ENCODE measurements around the gene ZNF23.

The ZNF23 gene

GRCh38 chr16:71429581-71429980, 32.5 kb downstream of the ZNF23 start:
- no peak for TF ChIP-seq CTCF (IDR thresholded peaks at IDR 0.05; ENCODE audit: insufficient read depth, low read length, missing control alignments)
- ChIA-PET CTCF (interaction anchor here (0.7 to 2.3 kb wide), 6 partner anchors 10 to 70 kb away, joined by 3 to 10 read pairs (median 4); no protein-coding TSS in a partner anchor), POLR2A (no interaction called here)
- no peak overlapping the region for H3K4me3 ChIP-seq (ENCODE audit: low read depth, low read length)
- DNase-seq (ENCODE audit: low read depth, low spot score), result no peak

GRCh38 chr16:71428883-71429282, 33.2 kb downstream of the ZNF23 start:
- POLR2A ChIA-PET, result no interaction called here
- DNase-seq (ENCODE audit: low read depth, low spot score), result no peak
- TF ChIP-seq CTCF (IDR thresholded peaks at IDR 0.05; ENCODE audit: insufficient read depth, low read length, missing control alignments), result no peak
- CTCF ChIA-PET, result interaction anchor here (0.7 to 2.3 kb wide), 4 partner anchors 10 to 71 kb away, joined by 3 to 10 read pairs (median 6); no protein-coding TSS in a partner anchor
- no peak overlapping the region for H3K4me3 ChIP-seq (ENCODE audit: low read depth, low read length)

GRCh38 chr16:71428385-71428784, 33.7 kb downstream of the ZNF23 start:
- CTCF ChIA-PET, result interaction anchor here (1.8 to 2.3 kb wide), 2 partner anchors 16 to 71 kb away, joined by 5 to 9 read pairs; no protein-coding TSS in a partner anchor

GRCh38 chr16:71426880-71427615, 35.0 kb downstream of the ZNF23 start:
- TF ChIP-seq CTCF (IDR thresholded peaks at IDR 0.05; ENCODE audit: insufficient read depth, low read length, missing control alignments), result no peak
- H3K4me3 ChIP-seq (ENCODE audit: low read depth, low read length), result no peak overlapping the region
- ChIA-PET CTCF (interaction anchor here (1.0 to 2.1 kb wide), 4 partner anchors 14 to 73 kb away, joined by 3 to 5 read pairs (median 4); no protein-coding TSS in a partner anchor), POLR2A (no interaction called here)
- DNase-seq (ENCODE audit: low read depth, low spot score), result no peak

More at GRCh38 chr16:71428385-71428784, 33.7 kb downstream of the ZNF23 start:
- POLR2A ChIA-PET, result no interaction called here
- H3K4me3 ChIP-seq (ENCODE audit: low read depth, low read length), result no peak overlapping the region
- TF ChIP-seq CTCF (IDR thresholded peaks at IDR 0.05; ENCODE audit: insufficient read depth, low read length, missing control alignments), result no peak
- DNase-seq (ENCODE audit: low read depth, low spot score), result no peak

- ChIA-PET POLR2A (no interaction called here), CTCF (interaction anchor here (0.9 to 2.1 kb wide), 7 partner anchors 11 to 74 kb away, joined by 3 to 6 read pairs (median 4); no protein-coding TSS in a partner anchor)
- TF ChIP-seq CTCF (IDR thresholded peaks at IDR 0.05; ENCODE audit: insufficient read depth, low read length, missing control alignments), result no peak
- H3K4me3 ChIP-seq (ENCODE audit: low read depth, low read length), result peak overlapping the region; percentile 40
- peak; percentile 67 for DNase-seq (ENCODE audit: low read depth, low spot score)
Measured at GRCh38 chr16:71426069-71426879, 35.8 kb downstream of the ZNF23 start.

- CTCF ChIA-PET, result interaction anchor here (0.9 to 2.1 kb wide), 5 partner anchors 10 to 74 kb away, joined by 3 to 6 read pairs (median 4); no protein-coding TSS in a partner anchor
- no peak for DNase-seq (ENCODE audit: low read depth, low spot score)
- TF ChIP-seq CTCF (IDR thresholded peaks at IDR 0.05; ENCODE audit: insufficient read depth, low read length, missing control alignments), result no peak
- POLR2A ChIA-PET, result no interaction called here
- H3K4me3 ChIP-seq (ENCODE audit: low read depth, low read length), result no peak overlapping the region; the same call in 1 of the 2 replicates
Measured at GRCh38 chr16:71425746-71426068, 36.3 kb downstream of the ZNF23 start.

Data from AG04449 (cell line).